Trophoblast cell (in vitro differentiated cells and primary cell): ENCODE data around the gene ID2.

ENCODE experiments used
- DNase-seq, 2 donors: peaks; one replicate each; pipeline ENCODE4 v3.0.0-alpha.2; 2016
- H2AFZ ChIP-seq: 2 replicates; pipeline ENCODE4 v1.6.1; 2013; ENCODE audit warnings: low read length, moderate library complexity, mild to moderate bottlenecking; ENCODE audit not compliant: insufficient read depth, poor library complexity
- H2AK5ac ChIP-seq: 2 replicates; pipeline ENCODE4 v1.6.1; 2013; ENCODE audit warnings: mild to moderate bottlenecking, low read length
- H2BK120ac ChIP-seq: 2 replicates; pipeline ENCODE4 v1.6.1; 2013; ENCODE audit warnings: low read length, mild to moderate bottlenecking, moderate library complexity; ENCODE audit not compliant: insufficient read depth, poor library complexity
- H2BK12ac ChIP-seq: 2 replicates; pipeline ENCODE4 v1.6.1; 2013; ENCODE audit warnings: mild to moderate bottlenecking, low read length, moderate library complexity
- H2BK5ac ChIP-seq: 2 replicates; pipeline ENCODE4 v1.6.1; 2013; ENCODE audit warnings: low read length, low read depth, moderate library complexity, mild to moderate bottlenecking; ENCODE audit not compliant: poor library complexity
- H3K14ac ChIP-seq: 2 replicates; pipeline ENCODE4 v1.6.1; 2013; ENCODE audit warnings: mild to moderate bottlenecking, low read length
- H3K18ac ChIP-seq: 2 replicates; pipeline ENCODE4 v1.6.1; 2013; ENCODE audit warnings: mild to moderate bottlenecking, low read length
- H3K23ac ChIP-seq: 2 replicates; pipeline ENCODE4 v1.6.1; 2013; ENCODE audit warnings: low read length
- H3K27ac ChIP-seq: 2 replicates; pipeline ENCODE4 v1.5.1; 2013; ENCODE audit warnings: low read depth, mild to moderate bottlenecking, inconsistent platforms, low read length, moderate library complexity
- H3K27me3 ChIP-seq: 2 replicates; pipeline ENCODE4 v1.6.1; 2013; ENCODE audit warnings: inconsistent platforms, mild to moderate bottlenecking, low read length, moderate library complexity; ENCODE audit not compliant: insufficient read depth
- H3K36me3 ChIP-seq, 2 experiments: 1 replicate in 1 of 2; 2 replicates in 1 of 2; pipeline ENCODE4 v1.6.1; 2013; ENCODE audit warnings: low read length in 2 of 2, mild to moderate bottlenecking in 2 of 2, moderate library complexity in 1 of 2; ENCODE audit not compliant: insufficient read depth in 2 of 2, control insufficient read depth in 1 of 2
- H3K4ac ChIP-seq: 2 replicates; pipeline ENCODE4 v1.6.1; 2013; ENCODE audit warnings: low read depth, mild to moderate bottlenecking, low read length, moderate library complexity
- H3K4me1 ChIP-seq, 2 experiments: 1 replicate in 1 of 2; 2 replicates in 1 of 2; pipeline ENCODE4 v1.6.1; 2013; ENCODE audit warnings: low read length in 2 of 2, mild to moderate bottlenecking in 2 of 2, moderate library complexity in 1 of 2; ENCODE audit not compliant: insufficient read depth in 2 of 2, control insufficient read depth in 1 of 2
- H3K4me2 ChIP-seq: 2 replicates; pipeline ENCODE4 v1.6.1; 2013; ENCODE audit warnings: inconsistent platforms, mild to moderate bottlenecking, low read length, moderate library complexity
- H3K4me3 ChIP-seq: 2 replicates; pipeline ENCODE4 v1.5.1; 2013; ENCODE audit warnings: mild to moderate bottlenecking, low read depth, low read length, inconsistent platforms
- H3K79me1 ChIP-seq: one replicate; pipeline ENCODE4 v1.6.1; 2013; ENCODE audit warnings: low read length
- H3K79me2 ChIP-seq: 2 replicates; pipeline ENCODE4 v1.6.1; 2013; ENCODE audit warnings: low read length, mild to moderate bottlenecking; ENCODE audit not compliant: control insufficient read depth, insufficient read depth, poor library complexity
- H3K9ac ChIP-seq: 2 replicates; pipeline ENCODE4 v1.6.1; 2013; ENCODE audit warnings: mild to moderate bottlenecking, low read length
- H3K9me3 ChIP-seq: 2 replicates; pipeline ENCODE4 v1.6.1; 2013; ENCODE audit warnings: low read depth, mild to moderate bottlenecking, control low read depth, inconsistent platforms, low read length; ENCODE audit not compliant: insufficient read depth
- H4K12ac ChIP-seq: 2 replicates; pipeline ENCODE4 v1.6.1; 2013; ENCODE audit warnings: low read depth, mild to moderate bottlenecking, low read length, moderate library complexity
- H4K8ac ChIP-seq: 2 replicates; pipeline ENCODE4 v1.6.1; 2013; ENCODE audit warnings: low read depth, mild to moderate bottlenecking, low read length, moderate library complexity
- H4K91ac ChIP-seq: one replicate; pipeline ENCODE4 v1.6.1; 2013; ENCODE audit warnings: low read depth, mild to moderate bottlenecking, low read length, moderate library complexity
- WGBS: extraction: QIAGEN DNeasy Blood & Tissue Kit; methylation state at CpG from one replicate; pipeline ENCODE4 v1.1.7; 2013; ENCODE audit warnings: missing lambda C conversion rate; ENCODE audit not compliant: insufficient read length, insufficient coverage; ENCODE audit errors: extremely low coverage; 5-methylcytosine and 5-hydroxymethylcytosine counted together

The ID2 gene

DNA sequence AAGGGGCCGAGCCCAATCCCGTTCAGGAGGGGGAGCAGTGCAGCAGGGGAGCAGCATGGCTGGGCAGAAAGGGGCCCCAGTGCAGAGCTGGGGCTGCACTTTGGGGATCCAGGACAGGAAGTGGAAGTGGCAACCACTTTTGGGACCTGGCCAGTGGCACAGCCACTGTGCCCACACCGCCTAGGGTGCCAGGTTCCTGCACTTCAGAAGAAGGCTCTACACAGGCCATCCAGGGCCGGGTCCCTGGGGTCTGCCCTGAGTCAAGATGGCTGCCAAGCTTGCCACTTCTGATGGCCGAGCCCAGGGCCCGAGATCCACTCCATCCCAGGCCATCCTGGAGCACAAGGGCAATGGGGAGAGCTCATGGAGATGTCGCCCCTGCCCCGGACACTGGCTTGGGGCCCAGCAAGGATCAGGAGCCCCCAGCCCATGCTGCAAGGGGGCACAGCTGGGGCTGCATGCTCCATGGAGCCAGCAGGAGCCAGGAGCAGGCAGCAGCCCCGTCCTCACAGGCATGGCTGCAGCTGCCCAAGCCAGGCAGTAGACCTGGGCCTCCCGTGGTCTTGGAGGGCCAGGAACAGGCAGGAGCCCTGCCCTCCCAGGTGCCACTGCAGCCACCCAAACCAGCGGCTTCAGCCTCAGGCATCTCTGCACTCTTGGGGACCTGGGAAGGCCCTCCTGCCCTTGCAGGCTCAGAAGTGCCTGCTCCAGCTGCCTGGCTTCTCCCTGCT, 35.0 kb upstream of the ID2 start:
- no peaks in the 10 kb centered on the region for H3K79me2 ChIP-seq
- H3K14ac ChIP-seq = no peak overlapping the region

DNA sequence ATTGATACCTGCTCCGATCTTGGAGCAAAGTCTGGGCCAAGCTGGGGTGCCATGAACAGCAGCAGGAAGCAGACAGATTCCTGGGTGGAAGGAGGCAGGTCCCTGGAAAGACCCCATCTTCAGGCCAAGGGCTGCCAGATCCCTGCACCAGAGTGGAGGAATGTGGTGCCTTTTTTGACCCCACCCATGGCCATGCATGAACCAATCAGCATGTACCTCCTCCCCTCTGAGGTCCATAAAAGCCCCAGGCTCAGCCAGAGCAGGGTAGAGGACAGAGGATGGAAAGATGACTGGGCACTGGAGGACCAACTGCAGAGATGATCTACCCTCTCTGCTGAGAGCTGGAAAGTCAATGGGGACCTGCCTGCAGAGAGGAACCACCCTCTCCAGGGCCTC, 34.4 kb upstream of the ID2 start:
- no peak overlapping the region for H2BK5ac ChIP-seq
- no peak overlapping the region for H3K18ac ChIP-seq
- H3K4me3 ChIP-seq = no peak overlapping the region
- no peak overlapping the region for H2BK120ac ChIP-seq
- H3K4me2 ChIP-seq = no peak overlapping the region
- H4K12ac ChIP-seq = no peak overlapping the region
- H3K79me2 ChIP-seq = no peaks in the 10 kb centered on the region
- H4K91ac ChIP-seq = no peak overlapping the region
- WGBS = no CpG with 5 or more reads among the region's 1 CpG
- H3K23ac ChIP-seq = no peak overlapping the region
- H2BK12ac ChIP-seq = no peak overlapping the region
- H2AFZ ChIP-seq = no peak overlapping the region
- H3K79me1 ChIP-seq = no peaks in the 10 kb centered on the region
- no peak overlapping the region for H2AK5ac ChIP-seq
- H3K4ac ChIP-seq = no peak overlapping the region
- no peak overlapping the region for H3K14ac ChIP-seq
- H4K8ac ChIP-seq = no peak overlapping the region
- peaks cover 7% of the 10 kb centered on the region for H3K9me3 ChIP-seq
- no peaks in the 10 kb centered on the region for H3K27me3 ChIP-seq
- no peaks in the 10 kb centered on the region for H3K36me3 ChIP-seq
- no peak overlapping the region for H3K27ac ChIP-seq
- peaks cover 7 to 9% of the 10 kb centered on the region in 2 experiments for H3K4me1 ChIP-seq
- DNase-seq = no peak
- no peak overlapping the region for H3K9ac ChIP-seq

More for the DNA sequence above, 35.0 kb upstream of the ID2 start:
- H3K9me3 ChIP-seq = peaks cover 7% of the 10 kb centered on the region
- H3K18ac ChIP-seq = no peak overlapping the region
- H2BK12ac ChIP-seq = no peak overlapping the region
- H3K4me3 ChIP-seq = no peak overlapping the region
- H2BK5ac ChIP-seq = no peak overlapping the region
- H3K4me1 ChIP-seq = peaks cover 10 to 11% of the 10 kb centered on the region in 2 experiments
- no peak overlapping the region for H2AFZ ChIP-seq
- H3K23ac ChIP-seq = no peak overlapping the region
- no peak overlapping the region for H4K8ac ChIP-seq
- no peak overlapping the region for H3K27ac ChIP-seq
- no CpG with 5 or more reads among the region's 11 CpGs for WGBS
- no peak overlapping the region for H4K91ac ChIP-seq
- H2BK120ac ChIP-seq = no peak overlapping the region
- no peak overlapping the region for H3K4ac ChIP-seq
- no peak overlapping the region for H4K12ac ChIP-seq
- DNase-seq = no peak
- H2AK5ac ChIP-seq = no peak overlapping the region
- H3K27me3 ChIP-seq = no peaks in the 10 kb centered on the region
- H3K9ac ChIP-seq = no peak overlapping the region
- no peaks in the 10 kb centered on the region for H3K36me3 ChIP-seq
- H3K4me2 ChIP-seq = no peak overlapping the region
- H3K79me1 ChIP-seq = no peaks in the 10 kb centered on the region

DNA sequence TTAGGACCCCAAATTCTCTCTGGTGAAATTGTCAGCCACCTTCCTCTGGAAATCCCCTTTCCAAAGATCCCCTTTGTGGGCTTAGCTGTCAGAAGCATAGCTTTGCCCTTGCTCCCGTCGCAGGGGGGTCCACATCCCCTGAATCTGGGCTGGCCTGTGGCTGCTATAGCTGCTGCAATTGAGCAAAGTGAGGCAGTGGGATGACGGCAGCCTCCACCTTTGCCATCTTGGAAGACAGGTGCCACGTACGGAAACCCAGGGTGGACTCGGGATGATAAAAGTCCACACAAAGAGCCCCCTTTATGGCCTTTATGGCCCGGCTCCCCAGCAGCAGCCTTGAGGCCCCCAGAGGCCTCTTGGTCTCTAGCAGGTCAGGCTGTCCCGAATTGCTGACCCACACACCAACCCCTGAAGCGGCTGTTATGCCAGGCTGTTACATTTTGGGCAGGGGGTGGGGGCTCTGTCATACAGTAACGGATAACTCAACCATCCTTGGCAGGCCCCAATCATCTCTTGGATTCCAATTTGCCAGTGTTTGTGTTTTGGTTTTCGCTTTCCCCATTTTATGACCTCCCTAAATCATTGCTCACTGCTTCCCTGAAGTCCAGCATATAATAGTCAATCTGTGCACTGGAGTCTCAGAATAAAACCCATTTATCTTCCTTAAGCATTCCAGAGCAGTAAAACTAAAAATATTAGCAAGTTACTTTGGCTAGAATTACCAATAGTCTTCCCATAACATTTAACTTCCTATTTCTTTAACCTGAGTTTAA, 33.2 kb upstream of the ID2 start:
- H4K12ac ChIP-seq = no peak overlapping the region
- H3K23ac ChIP-seq = no peak overlapping the region
- H2AFZ ChIP-seq = no peak overlapping the region
- no peak overlapping the region for H4K91ac ChIP-seq
- H3K18ac ChIP-seq = no peak overlapping the region
- no peaks in the 10 kb centered on the region for H3K79me2 ChIP-seq
- WGBS = no CpG with 5 or more reads among the region's 11 CpGs
- H3K36me3 ChIP-seq = no peaks in the 10 kb centered on the region
- H2BK120ac ChIP-seq = no peak overlapping the region
- no peak overlapping the region for H3K4ac ChIP-seq
- no peak overlapping the region for H2BK12ac ChIP-seq
- peaks cover 0 to 1% of the 10 kb centered on the region in 2 experiments for H3K4me1 ChIP-seq
- H3K27ac ChIP-seq = no peak overlapping the region
- no peak overlapping the region for H3K4me3 ChIP-seq
- no peak overlapping the region for H3K4me2 ChIP-seq
- no peak overlapping the region for H4K8ac ChIP-seq
- peaks cover 7% of the 10 kb centered on the region for H3K9me3 ChIP-seq
- H3K27me3 ChIP-seq = no peaks in the 10 kb centered on the region
- no peak for DNase-seq
- no peak overlapping the region for H2BK5ac ChIP-seq
- H3K14ac ChIP-seq = no peak overlapping the region
- H3K79me1 ChIP-seq = no peaks in the 10 kb centered on the region
- no peak overlapping the region for H3K9ac ChIP-seq
- no peak overlapping the region for H2AK5ac ChIP-seq

DNA sequence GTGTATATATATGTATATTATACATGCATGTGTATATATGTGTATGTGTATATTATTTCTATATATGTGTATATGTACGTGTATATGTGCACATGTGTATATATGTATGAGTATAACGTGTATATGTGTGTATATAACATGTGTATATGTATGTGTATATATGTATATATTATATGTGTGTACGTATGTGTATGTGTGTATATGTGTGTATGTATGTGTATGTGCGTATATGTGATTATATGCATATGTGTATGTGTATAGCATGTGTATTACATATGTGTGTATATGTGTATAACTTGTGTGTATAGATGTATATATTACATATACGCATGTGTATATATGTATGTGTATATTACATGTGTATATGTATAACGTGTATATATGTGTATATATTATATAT, 32.1 kb upstream of the ID2 start:
- no peak overlapping the region for H2BK12ac ChIP-seq
- no peak overlapping the region for H2BK120ac ChIP-seq
- H3K18ac ChIP-seq = no peak overlapping the region
- no peak overlapping the region for H3K14ac ChIP-seq
- no CpG with 5 or more reads among the region's 6 CpGs for WGBS
- H2AFZ ChIP-seq = no peak overlapping the region
- H3K4me2 ChIP-seq = no peak overlapping the region
- H2BK5ac ChIP-seq = no peak overlapping the region
- no peak overlapping the region for H3K23ac ChIP-seq
- peaks cover 7% of the 10 kb centered on the region for H3K9me3 ChIP-seq
- no peaks in the 10 kb centered on the region for H3K36me3 ChIP-seq
- DNase-seq = no peak
- H3K27me3 ChIP-seq = no peaks in the 10 kb centered on the region
- H3K9ac ChIP-seq = no peak overlapping the region
- H3K4ac ChIP-seq = no peak overlapping the region
- H3K79me1 ChIP-seq = no peaks in the 10 kb centered on the region
- H3K79me2 ChIP-seq = no peaks in the 10 kb centered on the region
- no peak overlapping the region for H4K8ac ChIP-seq
- no peak overlapping the region for H2AK5ac ChIP-seq
- no peak overlapping the region for H3K27ac ChIP-seq
- H4K91ac ChIP-seq = no peak overlapping the region
- no peak overlapping the region for H3K4me3 ChIP-seq
- no peak overlapping the region for H4K12ac ChIP-seq
- peaks cover 0 to 2% of the 10 kb centered on the region in 2 experiments for H3K4me1 ChIP-seq
